Type B pancreatic cell (in vitro differentiated cells): Measurements from ENCODE around the gene DNAH14. TPM values are rescaled to one million over a fixed set of nuclear protein-coding genes. Genes with fewer than 3 reads are reported as not detected.
"Not testable (repeated sequence)": the region's sequence is repeated elsewhere in the genome, so short reads cannot be mapped to it uniquely, and the experiment has no call there.

Experiments used
- DNase-seq: peaks from one replicate; pipeline ENCODE4 v3.0.0; 2021; ENCODE audit warnings: mixed read lengths; ENCODE audit not compliant: unreplicated experiment; ENCODE audit errors: extremely low spot score
- H3K27ac Mint-ChIP-seq: 2 replicates; pipeline ENCODE4 v1.8.0; 2021; ENCODE audit warnings: mild to moderate bottlenecking, mixed read lengths
- H3K27me3 Mint-ChIP-seq: 2 replicates; pipeline ENCODE4 v1.8.0; 2021; ENCODE audit warnings: mixed read lengths
- H3K36me3 Mint-ChIP-seq: 2 replicates; pipeline ENCODE4 v1.8.0; 2021; ENCODE audit warnings: mixed read lengths
- H3K4me1 Mint-ChIP-seq: one replicate; pipeline ENCODE4 v1.8.0; 2021; ENCODE audit warnings: mixed read lengths; ENCODE audit not compliant: unreplicated experiment
- H3K4me3 Mint-ChIP-seq: 2 replicates; pipeline ENCODE4 v1.8.0; 2021; ENCODE audit warnings: mild to moderate bottlenecking, mixed read lengths
- H3K9me3 Mint-ChIP-seq: 2 replicates; pipeline ENCODE4 v1.8.0; 2021; ENCODE audit warnings: mixed read lengths
- CTCF ChIP-seq: fragments of 200-600 bp; sonication (generic); conservative IDR thresholded peaks from 2 replicates; pipeline ENCODE4 v1.5.0; 2021; ENCODE audit warnings: antibody characterized with exemption, mild to moderate bottlenecking
- total RNA-seq: library from RNA; stranded (reverse); gene quantifications from 2 replicates; pipeline ENCODE4 v1.2.1, GENCODE V29; 2021; ENCODE audit warnings: low replicate concordance

The DNAH14 gene
- total RNA-seq, 1 donor from 2014 or later = 42.1 TPM

GRCh38 chr1:224988042-224988441, 58.6 kb downstream of the DNAH14 start:
- Mint-ChIP-seq H3K27ac (no peak overlapping the region), H3K36me3 (peaks cover 19% of the 10 kb centered on the region), H3K27me3 (no peaks in the 10 kb centered on the region), H3K9me3 (peaks cover 24% of the 10 kb centered on the region), H3K4me3 (no peak overlapping the region), H3K4me1 (no peaks in the 10 kb centered on the region)
- no peak for DNase-seq
- no peak for TF ChIP-seq CTCF

- H3K4me1 Mint-ChIP-seq = no peaks in the 10 kb centered on the region
- peaks cover 9% of the 10 kb centered on the region for H3K36me3 Mint-ChIP-seq
- TF ChIP-seq CTCF = no peak
- H3K4me3 Mint-ChIP-seq = no peak overlapping the region
- H3K27me3 Mint-ChIP-seq = no peaks in the 10 kb centered on the region
- H3K9me3 Mint-ChIP-seq = peaks cover 15% of the 10 kb centered on the region
- no peak overlapping the region for H3K27ac Mint-ChIP-seq
- DNase-seq = no peak
Measured at GRCh38 chr1:224989615-224990014, 60.1 kb downstream of the DNAH14 start.

- H3K27me3 Mint-ChIP-seq, H3K4me1 Mint-ChIP-seq, H3K27ac Mint-ChIP-seq, H3K4me3 Mint-ChIP-seq, DNase-seq, H3K36me3 Mint-ChIP-seq: not testable (repeated sequence)
- H3K9me3 Mint-ChIP-seq = peaks cover 12% of the 10 kb centered on the region
Measured at GRCh38 chr1:224991550-224991949, 62.1 kb downstream of the DNAH14 start.

- TF ChIP-seq CTCF = no peak
- Mint-ChIP-seq H3K36me3 (peaks cover 11% of the 10 kb centered on the region), H3K4me3 (no peak overlapping the region), H3K27ac (no peak overlapping the region), H3K4me1 (no peaks in the 10 kb centered on the region), H3K27me3 (no peaks in the 10 kb centered on the region), H3K9me3 (peaks cover 4% of the 10 kb centered on the region)
- no peak for DNase-seq
Measured at GRCh38 chr1:224995602-224996001, 66.1 kb downstream of the DNAH14 start.

- DNase-seq = no peak
- H3K9me3 Mint-ChIP-seq = peaks cover 4% of the 10 kb centered on the region
- H3K36me3 Mint-ChIP-seq = peaks cover 13% of the 10 kb centered on the region
- no peaks in the 10 kb centered on the region for H3K4me1 Mint-ChIP-seq
- no peak overlapping the region for H3K27ac Mint-ChIP-seq
- no peaks in the 10 kb centered on the region for H3K27me3 Mint-ChIP-seq
- TF ChIP-seq CTCF = no peak
- no peak overlapping the region for H3K4me3 Mint-ChIP-seq
Measured at GRCh38 chr1:224996266-224996665, 66.8 kb downstream of the DNAH14 start.

- no peak for DNase-seq
- peaks cover 4% of the 10 kb centered on the region for H3K9me3 Mint-ChIP-seq
- H3K4me1 Mint-ChIP-seq = no peaks in the 10 kb centered on the region
- no peaks in the 10 kb centered on the region for H3K27me3 Mint-ChIP-seq
- H3K27ac Mint-ChIP-seq = no peak overlapping the region
- no peak overlapping the region for H3K4me3 Mint-ChIP-seq
- TF ChIP-seq CTCF = no peak
- peaks cover 13% of the 10 kb centered on the region for H3K36me3 Mint-ChIP-seq
Measured at GRCh38 chr1:224998185-224998584, 68.7 kb downstream of the DNAH14 start.
